ENCODE results near the gene DENND4A.

DENND4A gene

DNA sequence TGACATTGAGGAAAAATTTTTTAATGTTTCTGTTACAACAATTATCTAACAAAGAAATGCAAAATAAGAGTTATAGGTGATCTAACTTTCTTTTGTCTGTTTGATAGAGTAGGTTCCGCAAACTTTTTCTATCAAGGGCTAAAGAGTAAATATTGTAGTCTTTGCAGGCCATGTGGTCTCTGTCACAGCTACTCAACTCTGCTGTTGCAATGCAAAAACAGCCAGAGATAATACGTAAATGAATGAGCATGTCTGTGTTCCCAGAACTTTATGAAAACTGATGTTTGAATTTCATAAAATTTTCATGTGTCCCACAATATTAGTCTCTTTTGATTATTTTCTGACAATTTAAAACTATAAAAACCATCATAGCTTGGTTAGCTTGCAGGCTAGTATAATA lies 97.0 kb downstream of the DENND4A start:
- DNase-seq (ENCODE audit: insufficient read length, low spot score) (no peak), FAIRE-seq (no peak)
- TF ChIP-seq, protein P1, sequence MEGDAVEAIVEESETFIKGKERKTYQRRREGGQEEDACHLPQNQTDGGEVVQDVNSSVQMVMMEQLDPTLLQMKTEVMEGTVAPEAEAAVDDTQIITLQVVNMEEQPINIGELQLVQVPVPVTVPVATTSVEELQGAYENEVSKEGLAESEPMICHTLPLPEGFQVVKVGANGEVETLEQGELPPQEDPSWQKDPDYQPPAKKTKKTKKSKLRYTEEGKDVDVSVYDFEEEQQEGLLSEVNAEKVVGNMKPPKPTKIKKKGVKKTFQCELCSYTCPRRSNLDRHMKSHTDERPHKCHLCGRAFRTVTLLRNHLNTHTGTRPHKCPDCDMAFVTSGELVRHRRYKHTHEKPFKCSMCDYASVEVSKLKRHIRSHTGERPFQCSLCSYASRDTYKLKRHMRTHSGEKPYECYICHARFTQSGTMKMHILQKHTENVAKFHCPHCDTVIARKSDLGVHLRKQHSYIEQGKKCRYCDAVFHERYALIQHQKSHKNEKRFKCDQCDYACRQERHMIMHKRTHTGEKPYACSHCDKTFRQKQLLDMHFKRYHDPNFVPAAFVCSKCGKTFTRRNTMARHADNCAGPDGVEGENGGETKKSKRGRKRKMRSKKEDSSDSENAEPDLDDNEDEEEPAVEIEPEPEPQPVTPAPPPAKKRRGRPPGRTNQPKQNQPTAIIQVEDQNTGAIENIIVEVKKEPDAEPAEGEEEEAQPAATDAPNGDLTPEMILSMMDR (IDR thresholded peaks at IDR 0.05; ENCODE audit: insufficient read depth, missing control alignments), result no peak

DNA sequence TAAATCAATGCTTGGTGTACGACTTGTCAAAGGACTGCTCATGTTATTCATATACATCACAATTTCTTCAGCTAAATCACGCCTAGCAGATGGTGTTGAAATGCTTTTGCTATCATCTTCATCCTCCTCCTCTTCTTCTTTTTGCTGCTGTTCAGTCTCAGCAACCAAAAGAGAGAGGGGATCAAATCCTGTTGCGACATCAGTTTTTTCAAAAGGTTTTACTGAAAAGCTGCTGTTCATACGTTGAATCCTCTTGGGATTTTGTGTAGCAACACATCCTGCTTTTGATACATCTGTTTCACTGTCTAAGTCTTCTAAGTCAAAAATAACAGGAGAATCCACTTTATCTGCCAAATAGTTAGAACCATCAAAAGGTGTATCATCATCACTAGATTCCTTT lies 101.3 kb downstream of the DENND4A start:
- TF ChIP-seq, protein P1 (IDR thresholded peaks at IDR 0.05; ENCODE audit: insufficient read depth, missing control alignments), result no peak
- FAIRE-seq (no peak), DNase-seq (ENCODE audit: insufficient read length, low spot score) (no peak)

DNA sequence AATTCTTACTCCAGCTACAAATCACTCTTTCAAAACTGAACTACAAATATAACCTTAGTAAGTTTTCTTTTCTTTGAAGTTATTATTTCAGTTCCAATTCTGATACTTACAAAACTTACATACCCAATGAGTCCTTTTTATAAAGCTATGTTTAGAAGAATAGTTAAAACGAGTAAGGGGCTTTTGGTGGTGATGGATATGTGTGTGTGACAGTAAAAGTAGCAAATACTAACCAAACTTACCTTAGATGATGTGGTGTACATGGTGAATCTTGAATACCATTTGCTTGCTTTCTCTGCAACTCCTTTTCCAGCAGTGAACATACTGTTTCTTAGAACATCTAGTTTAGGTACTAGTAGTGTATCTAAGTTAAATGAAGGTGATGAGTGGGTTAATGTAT lies 101.9 kb downstream of the DENND4A start:
- DNase-seq (ENCODE audit: insufficient read length, low spot score) (no peak), FAIRE-seq (no peak)
- TF ChIP-seq, protein P1 (IDR thresholded peaks at IDR 0.05; ENCODE audit: insufficient read depth, missing control alignments), result no peak

DNA sequence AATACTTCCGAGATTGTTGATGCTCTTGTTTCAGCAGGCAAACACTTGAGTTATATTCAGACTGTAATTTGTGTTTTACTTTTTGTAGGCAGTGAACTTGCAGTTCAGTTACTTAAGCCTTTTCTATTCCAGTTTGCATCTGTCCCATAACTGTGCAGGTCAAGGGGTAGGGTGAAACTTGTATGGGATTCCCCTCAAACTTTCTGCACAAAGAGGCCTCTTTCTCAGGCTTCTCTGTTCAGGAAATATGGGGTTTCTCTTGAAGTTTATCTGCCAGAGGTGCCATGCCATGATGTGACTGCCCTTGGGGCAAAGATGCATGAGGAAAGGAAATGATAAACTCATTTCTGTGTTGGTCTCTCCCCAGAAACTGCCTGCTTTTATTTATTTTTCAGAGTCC lies 103.6 kb downstream of the DENND4A start:
- TF ChIP-seq, protein P1 (IDR thresholded peaks at IDR 0.05; ENCODE audit: insufficient read depth, missing control alignments), result no peak
- DNase-seq (ENCODE audit: insufficient read length, low spot score) (no peak), FAIRE-seq (no peak)

DNA sequence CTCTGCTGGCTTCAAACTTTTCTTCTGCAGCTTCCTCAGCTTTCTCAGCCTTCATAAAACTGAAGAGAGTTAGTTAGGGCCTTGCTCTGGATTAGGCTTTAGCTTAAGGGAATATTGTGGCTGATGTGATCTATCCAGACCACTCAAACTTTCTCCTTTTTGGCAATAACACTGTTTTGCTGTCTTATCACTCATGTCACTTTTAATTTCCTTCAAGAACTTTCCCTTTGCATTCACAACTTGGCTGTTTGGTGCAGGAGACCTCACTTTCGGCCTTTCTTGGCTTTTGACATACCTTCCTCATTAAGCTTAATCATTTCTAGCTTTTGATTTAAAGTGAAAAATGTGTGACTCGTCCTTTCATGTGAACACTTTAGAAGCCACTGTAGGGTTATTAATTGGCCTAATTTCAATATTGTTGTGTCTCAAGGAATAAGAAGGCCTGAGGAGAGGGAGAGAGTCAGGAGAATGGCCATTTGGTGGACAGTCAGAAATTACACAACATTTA lies 109.6 kb downstream of the DENND4A start:
- FAIRE-seq (no peak), DNase-seq (ENCODE audit: insufficient read length, low spot score) (no peak)
- TF ChIP-seq, protein P1 (IDR thresholded peaks at IDR 0.05; ENCODE audit: insufficient read depth, missing control alignments), result no peak

DNA sequence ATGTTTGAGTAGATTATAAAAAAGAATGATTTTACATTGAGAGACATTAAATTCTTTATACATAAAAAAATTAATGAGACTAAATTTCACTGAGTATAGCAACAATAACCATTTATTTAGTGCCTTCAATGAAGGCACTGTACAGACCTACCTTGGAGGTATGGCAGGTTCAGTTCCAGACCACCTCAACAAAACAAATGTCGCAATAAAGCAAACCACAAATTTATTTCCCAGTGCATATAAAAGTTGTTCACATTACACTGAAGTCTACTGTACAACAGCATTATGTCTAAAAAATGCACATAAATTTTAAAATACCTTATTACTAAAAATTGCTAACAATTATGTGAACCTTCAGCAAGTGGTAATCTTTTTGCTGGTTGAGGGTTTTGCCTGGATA lies 111.5 kb downstream of the DENND4A start:
- no peak for FAIRE-seq
- TF ChIP-seq, protein P1 (IDR thresholded peaks at IDR 0.05; ENCODE audit: insufficient read depth, missing control alignments), result no peak
- DNase-seq (ENCODE audit: insufficient read length, low spot score), result no peak

DNA sequence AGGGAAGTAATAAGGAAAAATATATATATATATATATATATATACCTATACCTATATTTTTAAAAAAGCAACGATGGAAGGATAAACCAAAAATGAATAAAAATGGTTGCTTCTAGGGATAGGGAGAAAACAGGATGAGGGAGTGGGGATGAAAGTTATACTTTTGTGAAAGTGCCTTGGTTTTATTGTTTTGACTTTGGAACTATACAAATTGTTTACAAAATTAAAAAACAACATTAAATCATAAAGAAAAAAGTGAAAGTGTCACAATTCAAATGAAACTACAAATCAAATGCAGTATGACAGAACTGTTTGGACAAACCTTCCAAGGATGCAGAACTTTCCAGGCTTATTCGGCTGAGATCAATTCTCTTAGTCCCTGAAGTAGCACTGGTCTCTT lies 116.0 kb downstream of the DENND4A start:
- no peak for DNase-seq (ENCODE audit: insufficient read length, low spot score)
- TF ChIP-seq, protein P1 (IDR thresholded peaks at IDR 0.05; ENCODE audit: insufficient read depth, missing control alignments), result no peak
- no peak for FAIRE-seq
